ENCODE results near the gene ITGA11.

ITGA11 gene

GRCh38 chr15:68447976-68448755 lies 16.2 kb upstream of the ITGA11 start:
- H3K27ac ChIP-seq: no peak overlapping the region
- TF ChIP-seq ZFX (IDR thresholded peaks at IDR 0.05; ENCODE audit: borderline replicate concordance) (no peak), CTCF (IDR thresholded peaks at IDR 0.05) (no peak)

- TF ChIP-seq CTCF (IDR thresholded peaks at IDR 0.05): no peak
- no peak for TF ChIP-seq ZFX (IDR thresholded peaks at IDR 0.05; ENCODE audit: borderline replicate concordance)
Measured at GRCh38 chr15:68447209-68447608, 15.2 kb upstream of the ITGA11 start.

GRCh38 chr15:68445351-68445750 lies 13.4 kb upstream of the ITGA11 start:
- TF ChIP-seq ZFX (IDR thresholded peaks at IDR 0.05; ENCODE audit: borderline replicate concordance) (no peak), CTCF (IDR thresholded peaks at IDR 0.05) (no peak)
- H3K27ac ChIP-seq: no peak overlapping the region

More at GRCh38 chr15:68447209-68447608, 15.2 kb upstream of the ITGA11 start:
- no peak overlapping the region for H3K27ac ChIP-seq

DNA sequence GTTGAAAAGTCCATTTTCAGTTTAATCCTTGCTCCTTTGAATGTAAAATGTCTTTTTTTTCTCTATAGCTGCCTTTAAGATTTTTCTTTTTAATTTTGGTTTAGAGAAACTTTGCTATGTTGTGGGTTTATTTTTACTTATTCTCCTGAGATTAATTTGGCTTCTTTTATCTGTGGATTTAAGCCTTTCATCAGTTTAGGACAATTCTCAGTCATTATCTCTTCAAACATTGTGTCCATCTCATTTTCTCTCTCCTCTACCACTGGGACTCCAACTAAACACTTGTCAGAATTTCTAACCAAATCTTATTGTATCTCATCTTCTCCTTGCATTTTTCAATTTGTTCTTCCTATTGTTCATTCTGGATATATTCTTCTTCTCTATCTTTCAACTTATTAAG lies 12.4 kb upstream of the ITGA11 start:
- no peak overlapping the region for H3K27ac ChIP-seq
- TF ChIP-seq CTCF (IDR thresholded peaks at IDR 0.05): no peak
- TF ChIP-seq ZFX (IDR thresholded peaks at IDR 0.05; ENCODE audit: borderline replicate concordance): no peak

- TF ChIP-seq CTCF (IDR thresholded peaks at IDR 0.05): no peak
Measured at GRCh38 chr15:68442903-68443302, 10.9 kb upstream of the ITGA11 start.

DNA sequence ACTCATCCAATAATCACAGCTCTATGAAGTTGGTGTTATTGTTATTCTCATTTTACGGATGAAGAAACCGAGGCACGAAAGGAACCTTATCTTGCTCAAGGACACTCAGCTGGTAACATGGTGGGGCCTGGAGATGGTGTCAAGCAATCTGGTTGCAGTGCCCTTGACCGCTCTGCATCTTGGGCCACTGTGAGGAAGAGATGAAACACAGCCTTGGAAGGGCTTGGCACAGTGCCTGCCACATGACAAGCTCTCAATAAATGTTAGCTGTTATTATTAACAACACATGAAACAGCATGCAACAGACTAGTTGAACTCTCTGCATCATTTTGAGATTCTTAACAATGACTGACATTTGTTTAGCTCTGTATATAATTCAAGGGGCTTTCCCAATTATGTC lies 10.1 kb upstream of the ITGA11 start:
- H3K27ac ChIP-seq: no peak overlapping the region
- TF ChIP-seq ZFX (IDR thresholded peaks at IDR 0.05; ENCODE audit: borderline replicate concordance): no peak
- no peak for TF ChIP-seq CTCF (IDR thresholded peaks at IDR 0.05)

More at GRCh38 chr15:68442903-68443302, 10.9 kb upstream of the ITGA11 start:
- no peak overlapping the region for H3K27ac ChIP-seq

- TF ChIP-seq CTCF (IDR thresholded peaks at IDR 0.05) (no peak), ZFX (IDR thresholded peaks at IDR 0.05; ENCODE audit: borderline replicate concordance) (no peak)
Measured at GRCh38 chr15:68441045-68441743, 9.2 kb upstream of the ITGA11 start.

More at GRCh38 chr15:68441045-68441743, 9.2 kb upstream of the ITGA11 start:
- no peak overlapping the region for H3K27ac ChIP-seq
